Aorta (tissue), 5 donors: ENCODE measurements around the gene GABRE. TPM values are rescaled to one million over a fixed set of nuclear protein-coding genes. Genes with fewer than 3 reads are reported as not detected.

Experiments
- ATAC-seq: fragments of 200-7000 bp; cut with Tn5 transposase; one replicate; pipeline ENCODE4 v1.9.1; 2022; ENCODE audit warnings: moderate library complexity; ENCODE audit not compliant: low FRiP score
- DNase-seq, 2 donors: peaks; one replicate each; pipeline ENCODE4 v3.0.0-alpha.2; 2020
- H3K27ac ChIP-seq, 2 donors: one replicate each; pipeline ENCODE4 v1.5.1; 2013; ENCODE audit warnings: low read length in 2 of 2, mild to moderate bottlenecking in 2 of 2, moderate library complexity in 2 of 2, control low read depth in 1 of 2, inconsistent platforms in 1 of 2, low read depth in 1 of 2
- H3K27me3 ChIP-seq, 2 donors: one replicate each; pipeline ENCODE4 v1.6.1; 2013; ENCODE audit warnings: control low read depth in 1 of 2, low read length in 1 of 2, mild to moderate bottlenecking in 1 of 2, moderate library complexity in 1 of 2; ENCODE audit not compliant: insufficient read depth in 2 of 2, control insufficient read depth in 1 of 2
- H3K36me3 ChIP-seq, 2 donors: one replicate each; pipeline ENCODE4 v1.6.1; 2013; ENCODE audit warnings: control low read depth in 1 of 2, low read length in 1 of 2, mild to moderate bottlenecking in 1 of 2; ENCODE audit not compliant: insufficient read depth in 2 of 2, control insufficient read depth in 1 of 2
- H3K4me1 ChIP-seq, 2 donors: one replicate each; pipeline ENCODE4 v1.6.1; 2013; ENCODE audit warnings: low read length in 2 of 2, control low read depth in 1 of 2, mild to moderate bottlenecking in 1 of 2, moderate library complexity in 1 of 2; ENCODE audit not compliant: insufficient read depth in 2 of 2, control insufficient read depth in 1 of 2
- H3K4me3 ChIP-seq, 2 donors: one replicate each; pipeline ENCODE4 v1.5.1; 2013; ENCODE audit warnings: low read length in 2 of 2, control low read depth in 1 of 2, mild to moderate bottlenecking in 1 of 2
- H3K9me3 ChIP-seq: one replicate; pipeline ENCODE4 v1.6.1; 2013; ENCODE audit warnings: mild to moderate bottlenecking, low read length; ENCODE audit not compliant: control insufficient read depth
- WGBS, 2 donors: extraction: QIAGEN DNeasy Blood & Tissue Kit; methylation state at CpG; one replicate each; pipeline ENCODE4 v1.1.7; 2013; 5-methylcytosine and 5-hydroxymethylcytosine counted together
- intact Hi-C, 2 donors: fragments of 100-400 bp; cut with DNase I; formaldehyde crosslinking; loops; one replicate each; pipeline versions ENCODE4 v1.14.2 to v1.15.0; 2022
- polyA plus RNA-seq, 2 donors: library from polyadenylated mRNA; stranded (reverse); fragments of 200-250 nt; gene quantifications; one replicate each; pipeline ENCODE4 v1.2.3, GENCODE V29; 2013
- total RNA-seq, 2 donors: library from RNA; stranded (reverse); fragmentation: NEBNext Ultra II Directional; extraction: Animal tissue kit (Norgen Biotek cat#: 25700); gene quantifications; one replicate each; pipeline ENCODE4 v1.2.1, GENCODE V29; 2021
- donor health status: healthy with polysubstance abuse.
- donor health status: Bipolar disorder and iron deficiency.
- donor health status: DM: no; HTN: no; CAD: no.
- donor health status: DM: no; HTN: no; CAD: no.
- donor health status: DM: yes; HTN: yes; CAD: no.

Gene GABRE
- total and polyA plus RNA-seq, 4 donors, result 2.9 to 41.9 (median 35.7) TPM

- DNase-seq, result no peak
- intact Hi-C loops, result no loop called here
- Histone ChIP-seq H3K4me3 (no peak overlapping the region), H3K9me3 (no peaks in the 10 kb centered on the region), H3K4me1 (no peaks in the 10 kb centered on the region), H3K36me3 (peaks cover 0 to 8% of the 10 kb centered on the region in 2 donors), H3K27me3 (no peaks in the 10 kb centered on the region), H3K27ac (no peak overlapping the region)
- 90 to 95% methylated on average over 15 of the region's 15 CpGs for WGBS, 2 donors
- ATAC-seq, result no peak
Measured at GRCh38 chrX:151954730-151955129, 19.7 kb downstream of the GABRE start.

- no peak for DNase-seq
- Histone ChIP-seq H3K36me3 (no peaks in the 10 kb centered on the region), H3K9me3 (no peaks in the 10 kb centered on the region), H3K27ac (no peak overlapping the region), H3K4me3 (no peak overlapping the region), H3K4me1 (no peaks in the 10 kb centered on the region), H3K27me3 (no peaks in the 10 kb centered on the region)
- intact Hi-C loops, result no loop called here
- no peak for ATAC-seq
Measured at GRCh38 chrX:151938172-151938571, 36.3 kb downstream of the GABRE start.

GRCh38 chrX:151935358-151935757 lies 39.1 kb downstream of the GABRE start:
- WGBS, 2 donors, result 90 to 93% methylated on average over 1 of the region's 1 CpG
- DNase-seq, result no peak
- intact Hi-C loops, result no loop called here

GRCh38 chrX:151929126-151929525 lies 45.4 kb downstream of the GABRE start:
- H3K27me3 ChIP-seq, result no peaks in the 10 kb centered on the region
- H3K9me3 ChIP-seq, result no peaks in the 10 kb centered on the region
- DNase-seq (no peak), ATAC-seq (no peak)
- H3K27ac ChIP-seq, result no peak overlapping the region
- no peak overlapping the region for H3K4me3 ChIP-seq
- intact Hi-C loops, result no loop called here
- no peaks in the 10 kb centered on the region for H3K36me3 ChIP-seq
- H3K4me1 ChIP-seq, result no peaks in the 10 kb centered on the region
- WGBS, 2 donors, result 52 to 56% methylated on average over 4 of the region's 4 CpGs

More at GRCh38 chrX:151935358-151935757, 39.1 kb downstream of the GABRE start:
- no peaks in the 10 kb centered on the region for H3K36me3 ChIP-seq
- H3K27me3 ChIP-seq, result no peaks in the 10 kb centered on the region
- H3K4me1 ChIP-seq, result no peaks in the 10 kb centered on the region
- no peaks in the 10 kb centered on the region for H3K9me3 ChIP-seq
- H3K27ac ChIP-seq, result no peak overlapping the region
- no peak for ATAC-seq
- no peak overlapping the region for H3K4me3 ChIP-seq

- WGBS, 2 donors, result 81 to 93% methylated on average over 6 of the region's 6 CpGs
- ATAC-seq (no peak), DNase-seq (no peak)
- H3K27ac ChIP-seq, result no peak overlapping the region
- no peaks in the 10 kb centered on the region for H3K27me3 ChIP-seq
- no peaks in the 10 kb centered on the region for H3K9me3 ChIP-seq
- intact Hi-C loops, result no loop called here
- H3K36me3 ChIP-seq, result no peaks in the 10 kb centered on the region
- no peak overlapping the region for H3K4me3 ChIP-seq
- H3K4me1 ChIP-seq, result no peaks in the 10 kb centered on the region
Measured at GRCh38 chrX:151923648-151924047, 50.8 kb downstream of the GABRE start.

GRCh38 chrX:151922692-151923091 lies 51.8 kb downstream of the GABRE start:
- WGBS, 2 donors, result 89 to 94% methylated on average over 5 of the region's 5 CpGs
- H3K36me3 ChIP-seq, result no peaks in the 10 kb centered on the region
- H3K9me3 ChIP-seq, result no peaks in the 10 kb centered on the region
- H3K27ac ChIP-seq, result no peak overlapping the region
- intact Hi-C loops, result no loop called here
- ATAC-seq (no peak), DNase-seq (no peak)
- H3K4me1 ChIP-seq, result no peaks in the 10 kb centered on the region
- no peaks in the 10 kb centered on the region for H3K27me3 ChIP-seq
- no peak overlapping the region for H3K4me3 ChIP-seq

GRCh38 chrX:151921866-151922265 lies 52.6 kb downstream of the GABRE start:
- 60 to 86% methylated on average over 5 of the region's 5 CpGs for WGBS, 2 donors

GRCh38 chrX:151921292-151921691 lies 53.2 kb downstream of the GABRE start:
- DNase-seq, result no peak
- ATAC-seq, result peak; percentile 19
- WGBS, 2 donors, result 77 to 93% methylated on average over 10 of the region's 10 CpGs

More at GRCh38 chrX:151921866-151922265, 52.6 kb downstream of the GABRE start:
- no peaks in the 10 kb centered on the region for H3K9me3 ChIP-seq
- intact Hi-C loops, result no loop called here
- no peak for DNase-seq
- ATAC-seq, result no peak
- no peak overlapping the region for H3K27ac ChIP-seq
- H3K27me3 ChIP-seq, result no peaks in the 10 kb centered on the region
- H3K4me1 ChIP-seq, result no peaks in the 10 kb centered on the region
- H3K36me3 ChIP-seq, result no peaks in the 10 kb centered on the region
- no peak overlapping the region for H3K4me3 ChIP-seq

GRCh38 chrX:151920530-151920929 lies 53.9 kb downstream of the GABRE start:
- WGBS, 2 donors, result 64 to 67% methylated on average over 6 of the region's 6 CpGs
- Histone ChIP-seq H3K9me3 (no peaks in the 10 kb centered on the region), H3K36me3 (no peaks in the 10 kb centered on the region), H3K27ac (no peak overlapping the region), H3K4me3 (no peak overlapping the region), H3K27me3 (no peaks in the 10 kb centered on the region), H3K4me1 (no peaks in the 10 kb centered on the region)
- no peak for DNase-seq
- intact Hi-C loops, result no loop called here
- no peak for ATAC-seq

More at GRCh38 chrX:151921292-151921691, 53.2 kb downstream of the GABRE start:
- no peaks in the 10 kb centered on the region for H3K27me3 ChIP-seq
- H3K4me1 ChIP-seq, result no peaks in the 10 kb centered on the region
- H3K36me3 ChIP-seq, result no peaks in the 10 kb centered on the region
- intact Hi-C loops, result no loop called here
- H3K9me3 ChIP-seq, result no peaks in the 10 kb centered on the region
- no peak overlapping the region for H3K4me3 ChIP-seq
- no peak overlapping the region for H3K27ac ChIP-seq
